ENCODE data around the gene BLOC1S1.

BLOC1S1 gene

DNA sequence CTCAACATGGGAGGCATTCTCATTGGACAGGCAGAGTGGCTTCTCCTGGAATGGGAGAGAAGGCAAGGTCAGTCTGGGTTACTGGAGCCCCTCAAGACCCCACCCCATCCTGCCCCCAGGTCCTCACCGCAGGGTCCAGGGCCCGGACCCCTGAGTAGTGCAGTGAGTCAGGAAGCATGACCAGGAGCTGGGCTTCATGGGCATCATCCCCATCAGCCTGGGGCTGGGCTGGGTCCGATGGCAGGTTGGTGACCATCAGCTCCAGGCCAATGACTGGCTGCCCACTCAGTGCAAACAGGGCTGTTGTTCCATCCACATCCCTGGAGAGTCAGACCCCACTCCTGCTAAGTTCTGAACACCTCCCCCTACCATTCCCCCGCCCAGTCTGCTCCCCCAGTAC is 21.2 kb upstream of the BLOC1S1 start:
- no peak for DNase-seq (ENCODE audit: low spot score)

DNA sequence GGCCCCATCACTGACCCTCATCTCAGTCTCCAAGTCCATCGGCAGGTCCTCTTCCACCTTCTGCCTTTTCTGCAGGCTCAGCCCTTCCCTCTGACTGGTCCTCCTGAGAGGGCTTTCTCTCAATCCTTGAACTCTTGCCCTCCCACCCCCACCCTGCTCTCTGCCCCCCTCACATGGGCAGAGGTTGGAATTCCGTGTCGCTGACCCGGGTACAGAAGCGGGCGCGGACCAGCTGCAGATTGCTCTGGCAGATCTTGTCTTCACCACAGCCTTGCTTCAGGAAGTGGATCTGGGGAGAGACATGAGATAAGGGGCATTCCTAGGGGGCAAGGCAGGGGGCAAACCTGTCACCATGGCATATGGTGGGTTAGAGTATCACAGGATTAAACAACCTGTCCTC is 20.5 kb upstream of the BLOC1S1 start:
- no peak for DNase-seq (ENCODE audit: low spot score)

GRCh38 chr12:55696141-55696540 is 19.7 kb upstream of the BLOC1S1 start:
- DNase-seq (ENCODE audit: low spot score), result no peak

GRCh38 chr12:55696796-55697462 is 18.9 kb upstream of the BLOC1S1 start:
- DNase-seq (ENCODE audit: low spot score), result no peak

DNA sequence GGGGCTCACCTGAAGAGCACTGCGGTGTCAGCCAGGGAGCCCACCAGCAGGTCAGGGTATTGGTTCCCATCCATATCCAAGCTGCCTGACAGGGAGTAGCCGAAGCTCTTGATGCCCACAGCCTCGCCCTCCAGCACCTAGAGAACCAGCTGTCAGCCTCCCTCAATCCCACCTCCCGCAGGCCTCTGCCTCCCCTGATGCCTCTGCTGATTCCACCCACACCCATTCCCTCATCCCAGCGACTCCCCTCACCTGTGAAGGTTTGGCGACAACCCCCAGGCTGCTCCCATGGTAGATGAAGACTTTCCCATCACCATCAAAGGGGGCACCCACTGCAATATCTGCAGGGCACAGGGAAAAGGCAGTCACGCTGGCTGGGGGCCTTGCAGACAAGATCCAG is 18.2 kb upstream of the BLOC1S1 start:
- no peak for DNase-seq (ENCODE audit: low spot score)

DNA sequence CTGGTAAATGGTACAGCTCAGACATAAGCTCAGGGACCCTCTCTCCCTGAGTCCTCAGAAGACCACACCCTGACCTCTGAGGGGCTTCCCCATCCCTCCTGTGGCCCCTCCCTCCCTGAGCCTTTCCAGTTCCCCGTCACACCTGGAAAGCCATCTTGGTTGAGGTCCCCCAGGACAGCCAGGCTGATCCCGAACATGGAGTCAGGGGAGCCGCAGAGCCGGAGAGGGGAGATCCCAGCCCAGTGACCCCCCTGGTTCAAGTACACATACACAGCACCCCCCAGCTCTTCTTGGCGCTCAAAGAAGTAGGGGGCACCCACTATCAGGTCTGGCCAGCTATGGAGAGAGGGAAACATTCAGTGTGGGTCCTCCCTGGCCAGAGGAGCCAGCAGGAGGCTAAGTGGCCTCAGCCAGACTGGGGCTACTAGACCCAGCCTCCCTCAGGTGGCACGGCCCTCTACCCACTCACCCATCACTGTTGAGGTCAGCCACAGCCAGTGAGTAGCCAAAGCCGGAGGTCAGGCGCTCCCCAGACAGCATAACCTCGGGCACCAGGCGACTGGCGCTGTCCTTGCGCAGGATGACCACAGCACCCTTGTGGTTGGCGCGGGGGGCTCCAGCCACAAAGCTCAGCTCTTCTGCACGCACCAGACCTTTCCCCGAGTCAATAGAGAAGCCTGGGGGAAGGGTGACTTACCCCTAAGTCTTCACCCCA is 17.4 kb upstream of the BLOC1S1 start:
- DNase-seq (ENCODE audit: low spot score), result no peak

DNA sequence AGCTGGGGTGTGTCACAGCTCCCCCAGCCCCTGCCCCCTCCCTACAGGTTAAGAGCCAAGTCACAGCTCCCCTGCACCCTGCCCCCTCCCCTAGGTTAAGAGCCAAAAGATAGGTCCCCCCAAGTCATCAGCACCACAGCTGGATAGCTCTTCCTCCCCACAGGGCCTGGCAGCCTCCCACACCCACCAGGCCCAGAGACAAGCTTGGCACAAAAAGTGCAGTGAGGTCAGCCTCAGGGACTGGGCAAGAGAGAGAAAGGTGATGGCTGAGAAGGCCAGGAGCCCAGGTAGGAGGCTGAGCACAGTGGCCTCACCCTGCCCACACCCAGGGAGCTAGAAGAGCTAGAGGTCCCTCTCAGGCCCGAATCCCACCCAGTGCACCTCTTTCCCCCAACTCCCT is 16.9 kb upstream of the BLOC1S1 start:
- DNase-seq (ENCODE audit: low spot score), result no peak

DNA sequence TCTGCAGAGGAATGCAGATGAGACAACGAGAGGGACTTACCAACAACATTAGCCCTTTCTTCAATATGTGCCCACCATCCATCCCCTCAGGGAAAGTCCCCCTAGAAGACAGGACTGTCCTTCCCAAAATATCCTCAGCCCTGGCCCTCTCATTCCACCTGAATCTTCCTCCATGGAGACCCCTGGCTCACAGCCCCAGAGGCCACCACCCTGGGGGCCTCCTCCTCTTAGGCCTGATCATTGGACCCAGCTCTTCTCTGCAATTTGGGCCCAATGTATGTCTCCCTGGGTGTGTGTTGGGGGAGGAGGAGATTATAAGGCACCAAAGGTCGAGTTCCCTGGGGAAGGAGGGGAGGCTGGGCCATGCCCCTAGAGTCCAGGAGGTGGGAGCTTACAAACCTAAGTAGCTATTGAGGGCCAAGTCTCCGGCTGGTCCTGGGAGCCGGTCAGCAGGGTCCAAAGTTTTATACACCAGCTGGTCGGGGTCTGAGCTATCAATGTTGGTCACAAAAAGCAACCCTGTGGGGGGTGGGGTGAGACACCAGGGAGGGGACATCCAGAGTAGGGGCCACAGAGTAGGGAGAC is 16.3 kb upstream of the BLOC1S1 start:
- DNase-seq (ENCODE audit: low spot score), result no peak

GRCh38 chr12:55700255-55701018 is 15.4 kb upstream of the BLOC1S1 start:
- DNase-seq (ENCODE audit: low spot score), result no peak

- no peak for DNase-seq (ENCODE audit: low spot score)
These were observed 13.0 kb upstream of the BLOC1S1 start for GRCh38 chr12:55702861-55703260.

GRCh38 chr12:55703288-55703687 is 12.6 kb upstream of the BLOC1S1 start:
- DNase-seq (ENCODE audit: low spot score), result no peak

DNA sequence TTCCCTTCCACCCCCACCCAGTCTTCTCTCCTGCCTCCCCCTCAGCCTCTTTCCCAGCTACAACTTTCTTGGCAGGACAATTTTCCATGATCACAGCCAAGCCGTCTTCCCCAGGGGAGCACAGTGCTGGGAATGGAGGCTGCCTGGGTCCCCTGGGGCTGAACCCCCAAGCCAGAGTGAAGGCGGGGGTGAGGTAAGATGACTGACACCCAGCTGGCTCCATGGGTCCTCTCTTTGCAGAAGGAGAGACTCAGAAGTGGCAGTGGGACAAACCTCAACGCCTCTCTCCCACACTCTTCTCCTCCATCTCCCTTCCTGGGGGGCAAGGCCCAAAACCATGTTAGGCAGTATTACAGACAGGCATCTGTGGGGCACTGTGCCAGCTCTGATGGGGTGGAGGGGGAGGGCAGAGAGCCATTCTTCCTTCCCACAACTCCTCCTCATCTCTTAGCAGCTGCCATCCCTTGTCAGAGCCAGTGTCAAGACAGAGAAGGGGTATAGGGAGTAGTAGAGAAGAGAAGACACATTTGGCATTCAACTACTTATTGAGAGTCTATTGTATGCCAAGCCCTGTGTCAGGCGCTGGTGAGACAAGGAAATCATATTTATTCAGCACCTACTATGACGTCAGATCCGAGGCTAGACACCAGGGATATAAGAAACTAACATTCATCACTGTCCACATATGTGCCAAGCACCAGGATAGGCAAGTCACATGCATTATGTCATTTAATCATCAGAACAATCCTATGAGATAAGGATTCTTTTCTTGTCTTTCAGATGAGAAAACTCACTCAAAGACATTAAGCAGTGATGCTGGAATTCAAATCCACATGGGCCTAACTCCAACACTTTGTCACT is 11.7 kb upstream of the BLOC1S1 start:
- DNase-seq (ENCODE audit: low spot score), result no peak

DNA sequence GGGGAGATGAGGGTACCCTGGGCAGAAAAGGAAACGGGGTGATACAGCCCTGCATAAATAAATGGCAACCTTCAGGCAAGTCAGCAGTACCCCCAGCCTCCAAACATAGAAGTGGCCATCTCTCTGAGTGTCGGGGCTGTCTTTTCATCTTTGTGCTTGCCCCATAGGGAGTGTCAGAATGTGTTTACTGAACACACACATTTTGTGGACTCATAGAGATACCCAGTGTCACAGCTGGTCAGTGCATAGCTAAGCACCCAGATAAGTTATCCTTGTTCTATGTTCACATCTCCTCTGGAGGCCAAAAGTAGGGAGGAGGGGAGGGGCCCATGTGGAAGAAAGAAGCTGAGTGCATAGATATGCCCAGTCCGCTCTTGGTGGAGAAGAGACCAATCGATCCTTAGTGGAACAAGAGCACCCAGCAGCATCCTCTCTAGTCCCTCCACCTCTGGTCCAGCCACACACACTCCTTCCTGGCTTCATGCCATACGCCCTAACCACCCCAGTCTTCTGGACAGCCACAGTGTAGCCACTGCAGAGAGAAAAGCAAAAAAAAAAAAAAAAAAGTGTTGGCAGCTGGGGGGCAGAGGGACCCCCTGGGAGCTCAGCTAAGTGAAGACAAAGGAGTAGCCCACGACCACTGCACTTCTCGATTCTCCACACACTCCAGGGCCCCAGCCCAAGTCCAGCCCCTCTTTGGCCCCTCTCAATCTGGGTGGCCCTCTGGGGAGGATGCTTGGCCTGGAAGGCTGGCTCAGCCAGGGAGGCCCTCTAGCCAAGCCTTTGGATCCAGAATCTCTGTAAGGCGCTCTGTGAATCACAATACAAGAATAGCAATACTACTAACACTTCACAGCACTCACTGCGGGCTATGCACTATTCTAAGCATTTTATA is 10.8 kb upstream of the BLOC1S1 start:
- DNase-seq (ENCODE audit: low spot score), result no peak

- DNase-seq (ENCODE audit: low spot score), result no peak
These were observed 10.0 kb upstream of the BLOC1S1 start for GRCh38 chr12:55705782-55706402.

GRCh38 chr12:55706568-55707218 is 9.2 kb upstream of the BLOC1S1 start:
- DNase-seq (ENCODE audit: low spot score), result no peak

DNA sequence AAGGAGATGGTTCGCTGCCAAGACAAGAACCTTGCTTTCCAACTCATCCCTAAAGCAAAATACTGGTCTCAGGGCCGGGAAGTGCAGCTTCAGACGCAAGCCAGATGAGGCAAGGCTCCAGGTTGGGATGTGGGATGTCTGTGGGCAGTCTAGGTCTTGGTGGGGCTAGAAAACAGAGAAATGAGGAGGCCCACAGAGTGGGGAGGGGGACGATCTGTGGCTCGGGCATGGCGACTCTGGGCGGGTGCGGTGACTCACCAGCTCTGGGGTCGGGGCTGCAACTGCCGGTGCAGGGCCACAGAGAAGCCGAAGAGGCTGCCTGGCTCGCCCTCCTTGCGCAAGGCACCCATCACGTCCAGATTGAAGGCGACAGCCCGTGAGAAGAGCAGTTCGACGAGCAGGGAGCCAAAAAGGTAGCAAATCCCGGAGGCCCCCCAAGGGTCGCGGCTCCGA is 8.6 kb upstream of the BLOC1S1 start:
- no peak for DNase-seq (ENCODE audit: low spot score)

DNA sequence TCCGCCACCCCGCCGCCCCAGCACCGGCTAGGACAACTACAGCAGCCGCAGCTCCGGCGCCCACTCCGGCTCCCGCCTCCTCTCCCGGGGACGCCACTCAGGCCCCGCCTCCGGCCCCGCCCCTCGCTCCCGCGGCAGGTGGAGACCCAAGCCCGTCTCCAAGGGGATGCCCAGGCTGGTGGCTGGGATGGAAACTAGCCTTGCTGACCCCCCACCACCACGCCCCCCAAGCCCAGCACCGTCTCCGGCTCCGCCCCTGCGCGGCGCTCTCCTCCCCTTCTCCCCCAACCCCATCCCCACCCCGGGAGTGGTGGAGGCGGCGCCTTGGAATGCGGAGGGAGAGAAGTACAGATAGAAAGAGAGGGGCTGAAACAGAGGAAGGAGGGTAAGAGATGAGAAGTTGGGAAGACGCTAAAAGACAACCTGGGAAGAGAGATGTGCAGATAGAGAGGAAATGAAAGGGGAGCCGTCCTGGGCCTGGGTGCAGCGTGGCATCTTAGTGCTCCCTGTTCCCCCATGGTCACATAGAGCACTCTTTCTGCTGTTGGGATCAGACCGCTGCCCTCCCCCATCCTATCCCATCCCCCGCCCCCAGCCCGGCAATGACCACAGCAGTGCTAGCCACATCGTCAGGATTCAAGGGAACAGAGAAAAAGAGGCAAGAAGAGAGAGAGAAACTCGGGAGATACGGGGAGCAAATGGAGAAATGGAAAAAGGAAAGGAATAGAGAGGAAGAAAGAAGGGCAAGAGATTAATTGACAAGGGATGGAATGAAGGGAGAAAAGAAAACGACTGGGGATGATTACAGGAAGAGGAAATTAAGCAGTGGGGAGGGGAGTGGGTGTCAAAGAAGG is 7.8 kb upstream of the BLOC1S1 start, which contains the start of gene ITGA7:
ITGA7 (minus strand) TSS at position 64 of the 854 bp plus-strand sequence. CDS start 222 bp downstream, outside the sequence.
- DNase-seq (ENCODE audit: low spot score), result peak; percentile 59

DNA sequence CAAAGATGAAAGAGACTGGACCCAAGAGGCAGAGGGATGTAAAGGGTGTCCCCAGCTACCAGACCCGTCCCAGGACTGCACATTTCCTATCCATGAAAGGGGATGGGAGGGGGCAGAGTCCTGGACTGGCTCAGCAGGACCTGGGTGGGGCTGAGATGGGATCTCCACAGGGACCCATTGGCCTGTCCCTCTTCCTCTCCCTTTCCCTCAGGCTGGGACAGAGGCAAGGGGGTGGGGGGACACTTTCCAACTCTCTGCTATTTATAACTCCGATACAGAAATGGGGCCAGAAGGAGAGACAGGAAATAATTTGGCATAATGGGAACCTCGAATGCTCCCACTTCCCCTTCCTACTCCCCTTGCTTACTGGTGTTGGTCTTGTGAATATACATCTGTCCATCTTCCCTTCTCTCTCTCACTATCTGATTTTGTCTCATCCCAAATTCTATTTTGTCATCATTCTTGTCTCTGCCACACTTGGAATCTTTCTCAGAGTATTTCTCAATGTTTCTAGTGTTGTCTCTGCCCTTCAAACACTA is 7.1 kb upstream of the BLOC1S1 start:
- DNase-seq (ENCODE audit: low spot score), result no peak

Data from SW480 (cell line).